ENCODE measurements around the gene STK35. TPM values are rescaled to one million over a fixed set of nuclear protein-coding genes. Genes with fewer than 3 reads are reported as not detected.

STK35 gene
- total and polyA plus RNA-seq, 7 donors: 2.5 to 8.3 (median 4.8) TPM

GRCh38 chr20:2080532-2081224 lies 20.9 kb upstream of the STK35 start:
- no peak overlapping the region for H3K27ac ChIP-seq
- H3K27me3 ChIP-seq (ENCODE audit: insufficient read depth in 3 of 3, low read length in 2 of 3): peaks cover 0 to 6% (median 3%) of the 10 kb centered on the region in 3 donors
- DNase-seq: no peak
- TF ChIP-seq CTCF (IDR thresholded peaks at IDR 0.05): no peak
- 58 to 67% (median 65%) methylated on average over 4 of the region's 4 CpGs for WGBS, 3 donors
- no peaks in the 10 kb centered on the region for H3K9me3 ChIP-seq
- ATAC-seq: no peak
- H3K4me3 ChIP-seq: no peak overlapping the region
- H3K4me1 ChIP-seq: no peaks in the 10 kb centered on the region
- intact Hi-C loops (cut with DNase I): no loop called here
- H3K36me3 ChIP-seq (ENCODE audit: insufficient read depth in 1 of 2, low read depth in 1 of 2): no peaks in the 10 kb centered on the region

GRCh38 chr20:2084703-2085102 lies 16.9 kb upstream of the STK35 start:
- no peak for ATAC-seq
- Histone ChIP-seq H3K4me3 (no peak overlapping the region), H3K27ac (no peak overlapping the region), H3K36me3 (ENCODE audit: insufficient read depth in 1 of 2, low read depth in 1 of 2) (no peaks in the 10 kb centered on the region), H3K27me3 (ENCODE audit: insufficient read depth in 3 of 3, low read length in 2 of 3) (peaks cover 2 to 7% (median 3%) of the 10 kb centered on the region in 3 donors), H3K9me3 (no peaks in the 10 kb centered on the region), H3K4me1 (no peaks in the 10 kb centered on the region)
- no peak for TF ChIP-seq CTCF (IDR thresholded peaks at IDR 0.05)
- no peak for DNase-seq
- intact Hi-C loops (cut with DNase I): loop anchor here in 1 of 2 donors (5.0 kb wide), 2 partner anchors 88 to 117 kb away; no protein-coding TSS in a partner anchor
- WGBS, 3 donors: 36 to 76% (median 57%) methylated on average over 5 of the region's 5 CpGs

GRCh38 chr20:2086177-2086979 lies 15.2 kb upstream of the STK35 start:
- intact Hi-C loops (cut with DNase I): loop anchor here (2.0 to 5.0 kb wide), 3 partner anchors 86 to 119 kb away; no protein-coding TSS in a partner anchor
- no peaks in the 10 kb centered on the region for H3K9me3 ChIP-seq
- DNase-seq: no peak
- H3K4me1 ChIP-seq: no peaks in the 10 kb centered on the region
- H3K27me3 ChIP-seq (ENCODE audit: insufficient read depth in 3 of 3, low read length in 2 of 3): peaks cover 0 to 12% (median 2%) of the 10 kb centered on the region in 3 donors
- ATAC-seq: peak in 1 of 4 donors; percentile 42
- no peak overlapping the region for H3K27ac ChIP-seq
- H3K36me3 ChIP-seq (ENCODE audit: insufficient read depth in 1 of 2, low read depth in 1 of 2): no peaks in the 10 kb centered on the region
- WGBS, 3 donors: 17 to 31% (median 19%) methylated on average over 11 of the region's 11 CpGs
- no peak overlapping the region for H3K4me3 ChIP-seq
- TF ChIP-seq CTCF (IDR thresholded peaks at IDR 0.05): no peak

GRCh38 chr20:2086980-2087377 lies 14.6 kb upstream of the STK35 start:
- Histone ChIP-seq H3K36me3 (ENCODE audit: insufficient read depth in 1 of 2, low read depth in 1 of 2) (no peaks in the 10 kb centered on the region), H3K9me3 (no peaks in the 10 kb centered on the region), H3K27me3 (ENCODE audit: insufficient read depth in 3 of 3, low read length in 2 of 3) (peaks cover 0 to 12% (median 2%) of the 10 kb centered on the region in 3 donors), H3K4me1 (no peaks in the 10 kb centered on the region), H3K27ac (no peak overlapping the region), H3K4me3 (no peak overlapping the region)
- intact Hi-C loops (cut with DNase I): loop anchor here (2.0 to 5.0 kb wide), 3 partner anchors 85 to 120 kb away; no protein-coding TSS in a partner anchor
- DNase-seq (no peak), ATAC-seq (no peak)
- 42 to 56% (median 50%) methylated on average over 2 of the region's 2 CpGs for WGBS, 3 donors
- no peak for TF ChIP-seq CTCF (IDR thresholded peaks at IDR 0.05)

Data from psoas muscle (tissue), 8 donors.